Tibial nerve (tissue), 4 donors: ENCODE measurements around the gene ZNF507.

ENCODE experiments used
- CTCF ChIP-seq, 5 experiments: fragments of 200-600 bp in 3 of 5; fragments of 450-650 bp in 2 of 5; sonication (generic) in 3 of 5; IDR thresholded peaks; one replicate each; pipeline ENCODE4 v1.5.1; 2016 to 2019; ENCODE audit warnings: antibody characterized with exemption in 5 of 5, mild to moderate bottlenecking in 3 of 5, moderate library complexity in 2 of 5
- EP300 ChIP-seq, 2 donors: sonication (generic); formaldehyde crosslinking; IDR thresholded peaks; one replicate each; pipeline ENCODE4 v1.6.1; 2017; ENCODE audit warnings: antibody characterized with exemption in 2 of 2, mild to moderate bottlenecking in 1 of 2

- TF ChIP-seq CTCF (IDR thresholded peaks at IDR 0.05) (no peak), EP300 (IDR thresholded peaks at IDR 0.05) (no peak)
These were observed 47.5 kb downstream of the ZNF507 start for GRCh38 chr19:32392901-32393300.
